ENCODE measurements around the gene ITIH2. TPM values are rescaled to one million over a fixed set of nuclear protein-coding genes. Genes with fewer than 3 reads are reported as not detected.
"Not testable (repeated sequence)": the region's sequence is repeated elsewhere in the genome, so short reads cannot be mapped to it uniquely, and the experiment has no call there.

The ITIH2 gene
- not detected in 2 replicates for total RNA-seq (2014; rRNA removed)
- Bru-seq, nascent RNA, result not detected
- BruChase-seq, experiment 1, labeled RNA remaining after a 6-hour chase, result not detected
- not detected for BruChase-seq, experiment 2, labeled RNA remaining after a 2-hour chase
- long read RNA-seq, result 0 reads

DNA sequence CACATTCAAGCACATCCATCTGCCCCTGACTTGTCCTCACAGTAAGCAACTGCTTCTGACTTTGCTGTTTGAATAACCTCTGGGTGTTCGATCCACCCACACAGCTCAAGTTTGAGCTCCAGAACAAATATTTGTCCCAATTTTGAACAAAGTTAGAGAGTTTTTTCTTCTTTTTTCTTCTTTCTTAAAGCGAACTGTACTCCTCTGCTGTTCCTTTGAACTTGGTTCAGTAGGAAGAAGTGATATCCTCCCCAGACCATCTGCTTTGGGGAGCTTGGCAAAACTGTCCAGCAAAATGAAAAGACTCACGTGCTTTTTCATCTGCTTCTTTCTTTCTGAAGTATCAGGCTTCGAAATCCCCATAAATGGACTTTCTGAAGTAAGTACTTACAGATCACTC, at the start of gene ITIH2:
Gene ITIH2, plus strand, starts transcription at position 177 of the 400 bp plus-strand sequence. Its CDS starts 119 bp downstream, at position 296.
- no TSS peak for BruUV-seq (replicated peaks)
- Histone ChIP-seq H3K79me2 (ENCODE audit: low read length) (no peaks in the 10 kb centered on the region), H3K27ac (ENCODE audit: low read length) (no peak within 1 kb of the TSS), H3K4me2 (ENCODE audit: low read length) (no peak within 1 kb of the TSS), H3K36me3 (ENCODE audit: low read depth, low read length) (no peaks in the 10 kb centered on the region), H3K9me2 (replicated peaks; ENCODE audit: low read length) (no peaks in the 10 kb centered on the region), H2AFZ (ENCODE audit: low read length) (no peak within 1 kb of the TSS), H4K20me1 (ENCODE audit: low read length) (no peaks in the 10 kb centered on the region), H3K27me3 (ENCODE audit: low read length) (0 out of 2 replicates have a peak, but pooled peaks cover 21% of the 10 kb centered on the region), H3K4me1 (ENCODE audit: insufficient read depth, low read length) (0 out of 2 replicates have a peak, but pooled peaks cover 4% of the 10 kb centered on the region), H3K9ac (ENCODE audit: low read length) (no peak within 1 kb of the TSS), H3K4me3 (ENCODE audit: low read length) (no peak within 1 kb of the TSS), H3K9me3 (ENCODE audit: low read length) (no peaks in the 10 kb centered on the region), H3F3A (ENCODE audit: low read length, unreplicated experiment) (no peaks in the 10 kb centered on the region)
- intact Hi-C loops (cut with micrococcal nuclease), result no loop called here
- DNase-seq (no peak), ATAC-seq (no peak)
- POLR2A ChIA-PET (ENCODE audit: unreplicated experiment), result no interaction called here
- TF ChIP-seq EZH2phosphoT487 (IDR thresholded peaks at IDR 0.05; ENCODE audit: borderline replicate concordance, low read length) (no peak), EZH2 (IDR thresholded peaks at IDR 0.05; ENCODE audit: low read length, unreplicated experiment) (no peak)
- TF ChIP-seq, protein P1, sequence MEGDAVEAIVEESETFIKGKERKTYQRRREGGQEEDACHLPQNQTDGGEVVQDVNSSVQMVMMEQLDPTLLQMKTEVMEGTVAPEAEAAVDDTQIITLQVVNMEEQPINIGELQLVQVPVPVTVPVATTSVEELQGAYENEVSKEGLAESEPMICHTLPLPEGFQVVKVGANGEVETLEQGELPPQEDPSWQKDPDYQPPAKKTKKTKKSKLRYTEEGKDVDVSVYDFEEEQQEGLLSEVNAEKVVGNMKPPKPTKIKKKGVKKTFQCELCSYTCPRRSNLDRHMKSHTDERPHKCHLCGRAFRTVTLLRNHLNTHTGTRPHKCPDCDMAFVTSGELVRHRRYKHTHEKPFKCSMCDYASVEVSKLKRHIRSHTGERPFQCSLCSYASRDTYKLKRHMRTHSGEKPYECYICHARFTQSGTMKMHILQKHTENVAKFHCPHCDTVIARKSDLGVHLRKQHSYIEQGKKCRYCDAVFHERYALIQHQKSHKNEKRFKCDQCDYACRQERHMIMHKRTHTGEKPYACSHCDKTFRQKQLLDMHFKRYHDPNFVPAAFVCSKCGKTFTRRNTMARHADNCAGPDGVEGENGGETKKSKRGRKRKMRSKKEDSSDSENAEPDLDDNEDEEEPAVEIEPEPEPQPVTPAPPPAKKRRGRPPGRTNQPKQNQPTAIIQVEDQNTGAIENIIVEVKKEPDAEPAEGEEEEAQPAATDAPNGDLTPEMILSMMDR (conservative IDR thresholded peaks at IDR 0.05; ENCODE audit: low read depth, low read length), result no peak
- CTCF ChIA-PET, result no interaction called here

- H3K79me2 ChIP-seq (ENCODE audit: low read length); ATAC-seq; H3K36me3 ChIP-seq (ENCODE audit: low read depth, low read length); H3K4me3 ChIP-seq (ENCODE audit: low read length); H3K4me1 ChIP-seq (ENCODE audit: insufficient read depth, low read length); H3K9me3 ChIP-seq (ENCODE audit: low read length); CTCF ChIA-PET; H3K9ac ChIP-seq (ENCODE audit: low read length); H3K9me2 ChIP-seq (replicated peaks; ENCODE audit: low read length); intact Hi-C loops (cut with micrococcal nuclease); H2AFZ ChIP-seq (ENCODE audit: low read length); H3K4me2 ChIP-seq (ENCODE audit: low read length); H3F3A ChIP-seq (ENCODE audit: low read length, unreplicated experiment); H3K27ac ChIP-seq (ENCODE audit: low read length); BruUV-seq (replicated peaks); POLR2A ChIA-PET (ENCODE audit: unreplicated experiment); H4K20me1 ChIP-seq (ENCODE audit: low read length); DNase-seq: not testable (repeated sequence)
- peaks cover 27% of the 10 kb centered on the region for H3K27me3 ChIP-seq (ENCODE audit: low read length)
Observed at GRCh38 chr10:7657079-7657478, 46.0 kb upstream of the ITIH2 start.

GRCh38 chr10:7657552-7657951, 45.6 kb upstream of the ITIH2 start:
- H3K9ac ChIP-seq (ENCODE audit: low read length), result no peak overlapping the region
- no peaks in the 10 kb centered on the region for H3K36me3 ChIP-seq (ENCODE audit: low read depth, low read length)
- ChIA-PET CTCF (no interaction called here), POLR2A (ENCODE audit: unreplicated experiment) (no interaction called here)
- H3K4me1 ChIP-seq (ENCODE audit: insufficient read depth, low read length), result no peaks in the 10 kb centered on the region
- peaks cover 28% of the 10 kb centered on the region for H3K27me3 ChIP-seq (ENCODE audit: low read length)
- H3K9me3 ChIP-seq (ENCODE audit: low read length), result no peaks in the 10 kb centered on the region
- H2AFZ ChIP-seq (ENCODE audit: low read length), result no peak overlapping the region
- no peaks in the 10 kb centered on the region for H3K9me2 ChIP-seq (replicated peaks; ENCODE audit: low read length)
- no peak overlapping the region for H3K4me3 ChIP-seq (ENCODE audit: low read length)
- ATAC-seq (no peak), DNase-seq (no peak)
- intact Hi-C loops (cut with micrococcal nuclease), result no loop called here
- no peak overlapping the region for H3K27ac ChIP-seq (ENCODE audit: low read length)
- no peaks in the 10 kb centered on the region for H3F3A ChIP-seq (ENCODE audit: low read length, unreplicated experiment)
- H3K79me2 ChIP-seq (ENCODE audit: low read length), result no peaks in the 10 kb centered on the region
- H4K20me1 ChIP-seq (ENCODE audit: low read length), result no peaks in the 10 kb centered on the region
- no peak for TF ChIP-seq EZH2phosphoT487 (IDR thresholded peaks at IDR 0.05; ENCODE audit: borderline replicate concordance, low read length)
- TF ChIP-seq EZH2 (IDR thresholded peaks at IDR 0.05; ENCODE audit: low read length, unreplicated experiment), result no peak
- TF ChIP-seq, protein P1 (conservative IDR thresholded peaks at IDR 0.05; ENCODE audit: low read depth, low read length), result no peak
- BruUV-seq (replicated peaks), result no TSS peak
- H3K4me2 ChIP-seq (ENCODE audit: low read length), result no peak overlapping the region

All from PC-3 (cell line).